ENCODE results near the gene C10orf53.

The C10orf53 gene

GRCh38 chr10:49735848-49736563 is 56.6 kb downstream of the C10orf53 start:
- Histone ChIP-seq H3K9me3 (ENCODE audit: control insufficient read depth in 5 of 5, low read length in 5 of 5) (no peaks in the 10 kb centered on the region), H3K36me3 (ENCODE audit: control insufficient read depth in 5 of 5, insufficient read depth in 5 of 5, low read length in 5 of 5) (no peaks in the 10 kb centered on the region), H3K9ac (ENCODE audit: low read length in 5 of 5) (no peak overlapping the region), H3K27me3 (ENCODE audit: control insufficient read depth in 5 of 5, insufficient read depth in 4 of 5, low read length in 5 of 5) (peaks cover 0 to 7% (median 0%) of the 10 kb centered on the region in 5 donors), H3K4me3 (ENCODE audit: low read depth in 1 of 5, low read length in 5 of 5) (no peak overlapping the region), H3K27ac (ENCODE audit: low read depth, low read length) (no peak overlapping the region), H3K4me1 (ENCODE audit: control insufficient read depth in 5 of 5, insufficient read depth in 5 of 5, low read length in 5 of 5) (no peaks in the 10 kb centered on the region)

GRCh38 chr10:49736564-49737113 is 57.2 kb downstream of the C10orf53 start:
- Histone ChIP-seq H3K27ac (ENCODE audit: low read depth, low read length) (no peak overlapping the region), H3K9ac (ENCODE audit: low read length in 5 of 5) (no peak overlapping the region), H3K4me3 (ENCODE audit: low read depth in 1 of 5, low read length in 5 of 5) (no peak overlapping the region), H3K36me3 (ENCODE audit: control insufficient read depth in 5 of 5, insufficient read depth in 5 of 5, low read length in 5 of 5) (no peaks in the 10 kb centered on the region), H3K4me1 (ENCODE audit: control insufficient read depth in 5 of 5, insufficient read depth in 5 of 5, low read length in 5 of 5) (no peaks in the 10 kb centered on the region), H3K9me3 (ENCODE audit: control insufficient read depth in 5 of 5, low read length in 5 of 5) (no peaks in the 10 kb centered on the region), H3K27me3 (ENCODE audit: control insufficient read depth in 5 of 5, insufficient read depth in 4 of 5, low read length in 5 of 5) (peaks cover 0 to 7% (median 0%) of the 10 kb centered on the region in 5 donors)

GRCh38 chr10:49737474-49738201 is 58.2 kb downstream of the C10orf53 start:
- no peak overlapping the region for H3K4me3 ChIP-seq (ENCODE audit: low read depth in 1 of 5, low read length in 5 of 5)
- no peak overlapping the region for H3K27ac ChIP-seq (ENCODE audit: low read depth, low read length)
- H3K27me3 ChIP-seq (ENCODE audit: control insufficient read depth in 5 of 5, insufficient read depth in 4 of 5, low read length in 5 of 5), result peaks cover 0 to 7% (median 0%) of the 10 kb centered on the region in 5 donors
- H3K36me3 ChIP-seq (ENCODE audit: control insufficient read depth in 5 of 5, insufficient read depth in 5 of 5, low read length in 5 of 5), result no peaks in the 10 kb centered on the region
- no peaks in the 10 kb centered on the region for H3K9me3 ChIP-seq (ENCODE audit: control insufficient read depth in 5 of 5, low read length in 5 of 5)
- H3K9ac ChIP-seq (ENCODE audit: low read length in 5 of 5), result no peak overlapping the region
- no peaks in the 10 kb centered on the region for H3K4me1 ChIP-seq (ENCODE audit: control insufficient read depth in 5 of 5, insufficient read depth in 5 of 5, low read length in 5 of 5)

- Histone ChIP-seq H3K4me1 (ENCODE audit: control insufficient read depth in 5 of 5, insufficient read depth in 5 of 5, low read length in 5 of 5) (no peaks in the 10 kb centered on the region), H3K9ac (ENCODE audit: low read length in 5 of 5) (no peak overlapping the region), H3K27ac (ENCODE audit: low read depth, low read length) (no peak overlapping the region), H3K9me3 (ENCODE audit: control insufficient read depth in 5 of 5, low read length in 5 of 5) (no peaks in the 10 kb centered on the region), H3K27me3 (ENCODE audit: control insufficient read depth in 5 of 5, insufficient read depth in 4 of 5, low read length in 5 of 5) (peaks cover 0 to 7% (median 0%) of the 10 kb centered on the region in 5 donors), H3K4me3 (ENCODE audit: low read depth in 1 of 5, low read length in 5 of 5) (no peak overlapping the region), H3K36me3 (ENCODE audit: control insufficient read depth in 5 of 5, insufficient read depth in 5 of 5, low read length in 5 of 5) (no peaks in the 10 kb centered on the region)
Observed at GRCh38 chr10:49738616-49739360, 59.3 kb downstream of the C10orf53 start.

GRCh38 chr10:49739426-49739825 is 60.0 kb downstream of the C10orf53 start:
- H3K27me3 ChIP-seq (ENCODE audit: control insufficient read depth in 5 of 5, insufficient read depth in 4 of 5, low read length in 5 of 5), result peaks cover 0 to 7% (median 3%) of the 10 kb centered on the region in 5 donors
- no peak overlapping the region for H3K27ac ChIP-seq (ENCODE audit: low read depth, low read length)
- no peaks in the 10 kb centered on the region for H3K9me3 ChIP-seq (ENCODE audit: control insufficient read depth in 5 of 5, low read length in 5 of 5)
- no peak overlapping the region for H3K4me3 ChIP-seq (ENCODE audit: low read depth in 1 of 5, low read length in 5 of 5)
- no peak overlapping the region for H3K9ac ChIP-seq (ENCODE audit: low read length in 5 of 5)
- no peaks in the 10 kb centered on the region for H3K4me1 ChIP-seq (ENCODE audit: control insufficient read depth in 5 of 5, insufficient read depth in 5 of 5, low read length in 5 of 5)
- no peaks in the 10 kb centered on the region for H3K36me3 ChIP-seq (ENCODE audit: control insufficient read depth in 5 of 5, insufficient read depth in 5 of 5, low read length in 5 of 5)

GRCh38 chr10:49740346-49741107 is 61.1 kb downstream of the C10orf53 start:
- Histone ChIP-seq H3K9me3 (ENCODE audit: control insufficient read depth in 5 of 5, low read length in 5 of 5) (no peaks in the 10 kb centered on the region), H3K27ac (ENCODE audit: low read depth, low read length) (no peak overlapping the region), H3K4me3 (ENCODE audit: low read depth in 1 of 5, low read length in 5 of 5) (no peak overlapping the region), H3K36me3 (ENCODE audit: control insufficient read depth in 5 of 5, insufficient read depth in 5 of 5, low read length in 5 of 5) (no peaks in the 10 kb centered on the region), H3K9ac (ENCODE audit: low read length in 5 of 5) (no peak overlapping the region), H3K27me3 (ENCODE audit: control insufficient read depth in 5 of 5, insufficient read depth in 4 of 5, low read length in 5 of 5) (peaks cover 0 to 7% (median 3%) of the 10 kb centered on the region in 5 donors), H3K4me1 (ENCODE audit: control insufficient read depth in 5 of 5, insufficient read depth in 5 of 5, low read length in 5 of 5) (no peaks in the 10 kb centered on the region)

- H3K9me3 ChIP-seq (ENCODE audit: control insufficient read depth in 5 of 5, low read length in 5 of 5), result no peaks in the 10 kb centered on the region
- H3K4me1 ChIP-seq (ENCODE audit: control insufficient read depth in 5 of 5, insufficient read depth in 5 of 5, low read length in 5 of 5), result no peaks in the 10 kb centered on the region
- no peak overlapping the region for H3K27ac ChIP-seq (ENCODE audit: low read depth, low read length)
- no peak overlapping the region for H3K9ac ChIP-seq (ENCODE audit: low read length in 5 of 5)
- H3K4me3 ChIP-seq (ENCODE audit: low read depth in 1 of 5, low read length in 5 of 5), result no peak overlapping the region
- no peaks in the 10 kb centered on the region for H3K36me3 ChIP-seq (ENCODE audit: control insufficient read depth in 5 of 5, insufficient read depth in 5 of 5, low read length in 5 of 5)
- H3K27me3 ChIP-seq (ENCODE audit: control insufficient read depth in 5 of 5, insufficient read depth in 4 of 5, low read length in 5 of 5), result peaks cover 0 to 7% (median 3%) of the 10 kb centered on the region in 5 donors
Observed at GRCh38 chr10:49741108-49741995, 61.9 kb downstream of the C10orf53 start.

GRCh38 chr10:49742683-49743463 is 63.4 kb downstream of the C10orf53 start:
- H3K9me3 ChIP-seq (ENCODE audit: control insufficient read depth in 5 of 5, low read length in 5 of 5), result no peaks in the 10 kb centered on the region
- H3K36me3 ChIP-seq (ENCODE audit: control insufficient read depth in 5 of 5, insufficient read depth in 5 of 5, low read length in 5 of 5), result no peaks in the 10 kb centered on the region
- H3K27me3 ChIP-seq (ENCODE audit: control insufficient read depth in 5 of 5, insufficient read depth in 4 of 5, low read length in 5 of 5), result peaks cover 0 to 8% (median 3%) of the 10 kb centered on the region in 5 donors
- H3K27ac ChIP-seq (ENCODE audit: low read depth, low read length), result no peak overlapping the region
- H3K4me3 ChIP-seq (ENCODE audit: low read depth in 1 of 5, low read length in 5 of 5), result no peak overlapping the region
- H3K4me1 ChIP-seq (ENCODE audit: control insufficient read depth in 5 of 5, insufficient read depth in 5 of 5, low read length in 5 of 5), result no peaks in the 10 kb centered on the region
- H3K9ac ChIP-seq (ENCODE audit: low read length in 5 of 5), result no peak overlapping the region

All from subcutaneous abdominal adipose tissue (tissue), 5 donors.